Endodermal cell (in vitro differentiated cells): Measurements from ENCODE around the gene SLIT3. TPM values are rescaled to one million over a fixed set of nuclear protein-coding genes. Genes with fewer than 3 reads are reported as not detected.

Experiments used
- DNase-seq: peaks from one replicate; pipeline ENCODE4 v3.0.0-alpha.2; 2017
- H3K27ac ChIP-seq: 2 replicates; pipeline ENCODE4 v1.5.1; 2013; ENCODE audit warnings: mild to moderate bottlenecking, low read depth, low read length, moderate library complexity
- H3K27me3 ChIP-seq: 2 replicates; pipeline ENCODE4 v1.6.1; 2013; ENCODE audit warnings: mild to moderate bottlenecking, low read length, moderate library complexity; ENCODE audit not compliant: insufficient read depth, control insufficient read depth, poor library complexity, severe bottlenecking
- H3K36me3 ChIP-seq: 2 replicates; pipeline ENCODE4 v1.7.0; 2013; ENCODE audit warnings: mild to moderate bottlenecking, low read length, moderate library complexity; ENCODE audit not compliant: control insufficient read depth, insufficient read depth
- H3K4me1 ChIP-seq: one replicate; pipeline ENCODE4 v1.7.0; 2013; ENCODE audit warnings: low read length; ENCODE audit not compliant: control insufficient read depth, insufficient read depth
- H3K4me3 ChIP-seq: 2 replicates; pipeline ENCODE4 v1.5.1; 2013; ENCODE audit warnings: mild to moderate bottlenecking, low read length, moderate library complexity
- H3K9ac ChIP-seq: 2 replicates; pipeline ENCODE4 v1.6.1; 2013; ENCODE audit warnings: mild to moderate bottlenecking, low read length, moderate library complexity; ENCODE audit not compliant: poor library complexity, severe bottlenecking; ENCODE audit errors: extremely low read depth
- H3K9me3 ChIP-seq: 2 replicates; pipeline ENCODE4 v1.6.1; 2013; ENCODE audit warnings: mild to moderate bottlenecking, low read length, moderate library complexity; ENCODE audit not compliant: control insufficient read depth
- H3K27ac Mint-ChIP-seq: 2 replicates; pipeline ENCODE4 v1.8.0; 2020; ENCODE audit warnings: mixed read lengths
- H3K27me3 Mint-ChIP-seq: 2 replicates; pipeline ENCODE4 v1.8.0; 2021; ENCODE audit warnings: mild to moderate bottlenecking, mixed read lengths; ENCODE audit not compliant: insufficient read depth
- H3K36me3 Mint-ChIP-seq: 2 replicates; pipeline ENCODE4 v1.8.0; 2020; ENCODE audit warnings: low read depth, mixed read lengths
- H3K4me1 Mint-ChIP-seq: 2 replicates; pipeline ENCODE4 v1.8.0; 2020; ENCODE audit warnings: mixed read lengths
- H3K4me3 Mint-ChIP-seq: 2 replicates; pipeline ENCODE4 v1.8.0; 2020; ENCODE audit warnings: mild to moderate bottlenecking, moderate library complexity, mixed read lengths
- H3K9me3 Mint-ChIP-seq: 2 replicates; pipeline ENCODE4 v1.8.0; 2020; ENCODE audit warnings: mild to moderate bottlenecking, mixed read lengths
- WGBS, 2 experiments: methylation state at CpG; one replicate each; pipeline versions ENCODE4 v1.1.5 to v1.1.7; 2013; ENCODE audit warnings: missing lambda C conversion rate in 2 of 2, mixed read lengths in 1 of 2; ENCODE audit not compliant: insufficient coverage in 1 of 2, insufficient read length in 1 of 2; 5-methylcytosine and 5-hydroxymethylcytosine counted together
- total RNA-seq, 2 donors: library from RNA; stranded (reverse); fragmentation: NEBNext Ultra II Directional in 1 of 2; extraction: Animal tissue kit (Norgen Biotek cat#: 25700) in 1 of 2; gene quantifications; 2 replicates in 1 of 2; 3 replicates in 1 of 2; pipeline ENCODE4 v1.2.1, GENCODE V29; 2021
- TF ChIP-seq, protein P1 (sequence below): fragments of 200-600 bp; sonication (generic); conservative IDR thresholded peaks from 2 replicates; pipeline ENCODE4 v1.5.0; 2021; ENCODE audit warnings: antibody characterized with exemption, mild to moderate bottlenecking

Gene SLIT3
- total RNA-seq, 2 donors from 2014 or later, result 2.5 to 3.4 TPM

DNA sequence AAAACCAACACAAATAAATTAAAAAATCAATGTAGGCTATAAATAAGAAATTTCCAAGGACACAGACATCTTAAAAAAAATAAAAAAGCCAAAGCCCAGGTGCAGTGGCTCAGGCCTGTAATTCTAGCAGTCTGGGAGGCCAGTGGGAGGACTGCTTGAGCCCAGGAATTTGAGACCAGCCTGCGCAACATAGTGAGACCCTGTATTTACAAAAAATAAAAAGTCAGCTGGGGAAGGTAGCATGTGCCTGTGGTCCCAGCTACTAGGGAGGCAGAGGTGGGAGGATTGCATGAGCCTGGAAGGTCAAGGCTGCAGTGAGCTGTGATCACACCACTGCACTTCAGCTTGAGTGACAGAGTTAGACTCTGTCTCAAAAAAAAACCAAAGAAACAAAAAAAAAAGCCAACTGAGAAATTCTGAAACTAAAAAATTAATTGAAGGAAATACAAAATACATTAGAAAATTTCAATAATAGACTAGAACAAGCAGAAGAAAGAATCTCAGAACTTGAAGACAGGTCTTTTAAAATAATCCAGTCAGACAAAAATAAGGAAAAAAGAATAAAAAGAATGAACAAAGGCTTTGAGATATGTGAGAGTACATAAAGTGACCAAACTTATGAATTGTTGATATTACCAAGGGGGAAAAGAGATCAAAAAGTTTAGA is 572.3 kb downstream of the SLIT3 start:
- Histone ChIP-seq H3K27ac (no peak overlapping the region), H3K9ac (no peak overlapping the region), H3K27me3 (peaks cover 12% of the 10 kb centered on the region), H3K9me3 (no peaks in the 10 kb centered on the region), H3K36me3 (no peaks in the 10 kb centered on the region), H3K4me3 (no peak overlapping the region), H3K4me1 (no peaks in the 10 kb centered on the region)
- TF ChIP-seq, protein P1, sequence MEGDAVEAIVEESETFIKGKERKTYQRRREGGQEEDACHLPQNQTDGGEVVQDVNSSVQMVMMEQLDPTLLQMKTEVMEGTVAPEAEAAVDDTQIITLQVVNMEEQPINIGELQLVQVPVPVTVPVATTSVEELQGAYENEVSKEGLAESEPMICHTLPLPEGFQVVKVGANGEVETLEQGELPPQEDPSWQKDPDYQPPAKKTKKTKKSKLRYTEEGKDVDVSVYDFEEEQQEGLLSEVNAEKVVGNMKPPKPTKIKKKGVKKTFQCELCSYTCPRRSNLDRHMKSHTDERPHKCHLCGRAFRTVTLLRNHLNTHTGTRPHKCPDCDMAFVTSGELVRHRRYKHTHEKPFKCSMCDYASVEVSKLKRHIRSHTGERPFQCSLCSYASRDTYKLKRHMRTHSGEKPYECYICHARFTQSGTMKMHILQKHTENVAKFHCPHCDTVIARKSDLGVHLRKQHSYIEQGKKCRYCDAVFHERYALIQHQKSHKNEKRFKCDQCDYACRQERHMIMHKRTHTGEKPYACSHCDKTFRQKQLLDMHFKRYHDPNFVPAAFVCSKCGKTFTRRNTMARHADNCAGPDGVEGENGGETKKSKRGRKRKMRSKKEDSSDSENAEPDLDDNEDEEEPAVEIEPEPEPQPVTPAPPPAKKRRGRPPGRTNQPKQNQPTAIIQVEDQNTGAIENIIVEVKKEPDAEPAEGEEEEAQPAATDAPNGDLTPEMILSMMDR, result no peak
- no peak for DNase-seq
- 92 to 100% methylated on average over 1 of the region's 1 CpG for WGBS, 2 experiments
- Mint-ChIP-seq H3K27me3 (peaks cover 18% of the 10 kb centered on the region), H3K9me3 (peaks cover 4% of the 10 kb centered on the region), H3K27ac (no peak overlapping the region), H3K4me3 (no peak overlapping the region), H3K36me3 (no peaks in the 10 kb centered on the region), H3K4me1 (no peaks in the 10 kb centered on the region)

DNA sequence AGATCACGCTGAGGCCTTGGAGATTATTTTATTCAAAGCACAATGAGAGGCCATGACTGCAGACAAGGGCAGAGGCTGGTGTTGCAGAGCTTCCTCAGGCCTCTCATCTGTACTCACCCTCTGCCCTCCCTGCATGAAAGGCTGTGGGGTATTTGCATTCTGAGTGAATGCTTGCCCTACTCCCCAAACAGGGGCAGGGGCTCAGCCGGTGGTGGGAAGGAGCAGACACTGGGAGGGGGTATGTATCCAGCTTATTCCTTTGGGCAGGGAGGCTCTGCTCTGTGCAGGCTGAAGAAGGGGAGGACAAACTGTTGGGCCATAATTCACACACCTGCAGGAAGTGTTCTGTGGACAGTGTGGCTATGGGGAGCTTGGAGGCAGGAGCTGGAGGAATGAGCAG is 573.4 kb downstream of the SLIT3 start:
- TF ChIP-seq, protein P1, result no peak
- H3K27me3 Mint-ChIP-seq, result peaks cover 18% of the 10 kb centered on the region
- Histone ChIP-seq H3K9ac (no peak overlapping the region), H3K4me1 (no peaks in the 10 kb centered on the region), H3K27me3 (peaks cover 13% of the 10 kb centered on the region), H3K9me3 (no peaks in the 10 kb centered on the region), H3K4me3 (no peak overlapping the region), H3K27ac (no peak overlapping the region), H3K36me3 (no peaks in the 10 kb centered on the region)
- H3K4me1 Mint-ChIP-seq, result no peaks in the 10 kb centered on the region
- no peaks in the 10 kb centered on the region for H3K36me3 Mint-ChIP-seq
- DNase-seq, result no peak
- no peak overlapping the region for H3K4me3 Mint-ChIP-seq
- 50% methylated on average over 2 of the region's 2 CpGs; no CpG with 5 or more reads in 1 of the 2 experiments for WGBS, 2 experiments
- no peak overlapping the region for H3K27ac Mint-ChIP-seq
- H3K9me3 Mint-ChIP-seq, result peaks cover 4% of the 10 kb centered on the region

DNA sequence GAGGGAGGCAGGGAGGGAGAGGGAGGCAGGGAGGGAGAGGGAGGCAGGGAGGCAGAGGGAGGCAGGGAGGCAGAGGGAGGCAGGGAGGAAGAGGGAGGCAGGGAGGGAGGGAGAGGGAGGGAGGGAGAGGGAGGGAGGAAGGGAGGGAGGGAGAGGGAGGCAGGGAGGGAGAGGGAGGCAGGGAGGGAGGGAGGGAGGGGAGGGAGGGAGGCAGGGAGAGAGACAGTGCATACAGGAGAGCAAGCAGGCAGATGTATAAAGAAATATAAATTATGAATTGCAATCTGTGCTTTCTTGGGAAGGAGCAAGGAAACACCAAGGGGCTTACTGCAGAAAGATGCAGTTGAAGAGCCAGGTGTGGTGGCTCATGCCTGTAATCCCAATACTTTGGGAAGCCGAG is 574.6 kb downstream of the SLIT3 start:
- TF ChIP-seq, protein P1, result no peak
- no peak overlapping the region for H3K4me3 Mint-ChIP-seq
- 100% methylated on average over 1 of the region's 1 CpG; no CpG with 5 or more reads in 1 of the 2 experiments for WGBS, 2 experiments

More for the DNA sequence above, 574.6 kb downstream of the SLIT3 start:
- Histone ChIP-seq H3K4me3 (no peak overlapping the region), H3K27me3 (peaks cover 13% of the 10 kb centered on the region), H3K36me3 (no peaks in the 10 kb centered on the region), H3K9ac (no peak overlapping the region), H3K27ac (no peak overlapping the region), H3K9me3 (no peaks in the 10 kb centered on the region), H3K4me1 (no peaks in the 10 kb centered on the region)
- Mint-ChIP-seq H3K4me1 (no peaks in the 10 kb centered on the region), H3K36me3 (no peaks in the 10 kb centered on the region), H3K9me3 (peaks cover 4% of the 10 kb centered on the region), H3K27me3 (peaks cover 17% of the 10 kb centered on the region), H3K27ac (no peak overlapping the region)
- no peak for DNase-seq
